SKM-1 treated with dmso at 0.1 percent for 144 hours (cell line): ENCODE results near the gene CELA2A.
"Not testable (repeated sequence)": the region's sequence is repeated elsewhere in the genome, so short reads cannot be mapped to it uniquely, and the experiment has no call there.

Experiments
- DNase-seq: peaks from one replicate; lab custom pipeline; 2025; ENCODE audit not compliant: unreplicated experiment; lab: John Stamatoyannopoulos, UW

CELA2A gene

GRCh38 chr1:15444468-15445389 lies 11.8 kb upstream of the CELA2A start:
- DNase-seq = no peak

GRCh38 chr1:15445390-15446122 lies 11.0 kb upstream of the CELA2A start:
- no peak for DNase-seq

- no peak for DNase-seq
Measured at GRCh38 chr1:15446212-15446611, 10.3 kb upstream of the CELA2A start.

GRCh38 chr1:15448877-15449462 lies 7.6 kb upstream of the CELA2A start:
- DNase-seq = no peak

- DNase-seq = no peak
Measured at GRCh38 chr1:15449567-15449966, 7.0 kb upstream of the CELA2A start.

GRCh38 chr1:15451014-15451722 lies 5.4 kb upstream of the CELA2A start:
- no peak for DNase-seq

GRCh38 chr1:15452216-15452615 lies 4.3 kb upstream of the CELA2A start:
- no peak for DNase-seq

- DNase-seq = no peak
Measured at GRCh38 chr1:15452866-15453571, 3.5 kb upstream of the CELA2A start.

GRCh38 chr1:15453734-15454133 lies 2.8 kb upstream of the CELA2A start:
- DNase-seq = no peak

- DNase-seq = no peak
Measured at GRCh38 chr1:15454256-15454655, 2.3 kb upstream of the CELA2A start.

- peak; percentile 21 for DNase-seq
Measured at GRCh38 chr1:15455522-15455921, 1.0 kb upstream of the CELA2A start.

- no peak for DNase-seq
Measured at GRCh38 chr1:15457585-15457984, 1.1 kb downstream of the CELA2A start.

GRCh38 chr1:15458388-15458787 lies 1.9 kb downstream of the CELA2A start:
- DNase-seq = not testable (repeated sequence)

- no peak for DNase-seq
Measured at GRCh38 chr1:15459771-15460707, 3.5 kb downstream of the CELA2A start.

- DNase-seq = no peak
Measured at GRCh38 chr1:15460708-15461095, 4.2 kb downstream of the CELA2A start.

GRCh38 chr1:15463064-15463800 lies 6.7 kb downstream of the CELA2A start:
- not testable (repeated sequence) for DNase-seq

- DNase-seq = not testable (repeated sequence)
Measured at GRCh38 chr1:15463926-15464322, 7.4 kb downstream of the CELA2A start.

GRCh38 chr1:15465674-15466073 lies 9.1 kb downstream of the CELA2A start:
- no peak for DNase-seq
